Myocyte (in vitro differentiated cells): ENCODE data around the gene WBP1. TPM values are rescaled to one million over a fixed set of nuclear protein-coding genes. Genes with fewer than 3 reads are reported as not detected.
"Not testable (repeated sequence)": the region's sequence is repeated elsewhere in the genome, so short reads cannot be mapped to it uniquely, and the experiment has no call there.

Source experiments
- DNase-seq: peaks from one replicate; pipeline ENCODE4 v3.0.0-alpha.2; 2012; ENCODE audit warnings: low read depth
- total RNA-seq: library from RNA; depleted of rRNA; stranded (reverse); fragments of >200 nt; gene quantifications from 2 replicates; pipeline ENCODE4 v1.2.3, GENCODE V29; 2014

Gene WBP1
- total RNA-seq, 1 donor from 2014 or later = 68.4 TPM

GRCh38 chr2:74448771-74449170 lies 9.5 kb upstream of the WBP1 start:
- no peak for DNase-seq

- DNase-seq = no peak
Observed at GRCh38 chr2:74450570-74451190, 7.6 kb upstream of the WBP1 start.

GRCh38 chr2:74454654-74455511 lies 3.4 kb upstream of the WBP1 start, which contains the start of gene INO80B:
Gene INO80B, plus strand, starts transcription at chr2:74455087. Its CDS starts 30 bp downstream, at chr2:74455117.
- peak; percentile 99 for DNase-seq

- DNase-seq = no peak
Observed at GRCh38 chr2:74457129-74457548, 1.1 kb upstream of the WBP1 start.

GRCh38 chr2:74457549-74458131 lies 598 bp upstream of the WBP1 start:
- peak; percentile 37 for DNase-seq

- no peak for DNase-seq
Observed at GRCh38 chr2:74458938-74459363, 713 bp downstream of the WBP1 start.

- DNase-seq = not testable (repeated sequence)
Observed at GRCh38 chr2:74459503-74460118, 1.4 kb downstream of the WBP1 start.

GRCh38 chr2:74460187-74460586 lies 1.9 kb downstream of the WBP1 start:
- not testable (repeated sequence) for DNase-seq

GRCh38 chr2:74461187-74462053 lies 3.2 kb downstream of the WBP1 start:
- no peak for DNase-seq

GRCh38 chr2:74462054-74462785 lies 4.0 kb downstream of the WBP1 start:
- DNase-seq = no peak

GRCh38 chr2:74462786-74463105 lies 4.5 kb downstream of the WBP1 start:
- DNase-seq = no peak

- DNase-seq = no peak
Observed at GRCh38 chr2:74464406-74464805, 6.2 kb downstream of the WBP1 start.

GRCh38 chr2:74470742-74471141 lies 12.5 kb downstream of the WBP1 start:
- not testable (repeated sequence) for DNase-seq

- DNase-seq = no peak
Observed at GRCh38 chr2:74471332-74472065, 13.3 kb downstream of the WBP1 start.

- DNase-seq = peak; percentile 97
Observed at GRCh38 chr2:74472086-74472944, 14.1 kb downstream of the WBP1 start, which contains the start of gene MRPL53. Gene MRPL53, minus strand, starts transcription at chr2:74472680. Its CDS starts 20 bp downstream, at chr2:74472660.

GRCh38 chr2:74472945-74473258 lies 14.7 kb downstream of the WBP1 start:
- DNase-seq = no peak

GRCh38 chr2:74474481-74474880 lies 16.2 kb downstream of the WBP1 start:
- DNase-seq = no peak

- no peak for DNase-seq
Observed at GRCh38 chr2:74474899-74475298, 16.7 kb downstream of the WBP1 start.
